Stimulated activated CD4-positive, alpha-beta T cell treated with anti-CD3 and anti-CD28 coated beads, Interleukin-4, amount 100 ng/mL, for 1 hour (primary cell): Measurements from ENCODE around the gene MAGEB17.

Experiments used
- DNase-seq: peaks from one replicate; pipeline ENCODE4 v3.0.0-alpha.2; 2020

Gene MAGEB17

GRCh38 chrX:16212436-16212835 is 45.2 kb downstream of the MAGEB17 start:
- no peak for DNase-seq

DNA sequence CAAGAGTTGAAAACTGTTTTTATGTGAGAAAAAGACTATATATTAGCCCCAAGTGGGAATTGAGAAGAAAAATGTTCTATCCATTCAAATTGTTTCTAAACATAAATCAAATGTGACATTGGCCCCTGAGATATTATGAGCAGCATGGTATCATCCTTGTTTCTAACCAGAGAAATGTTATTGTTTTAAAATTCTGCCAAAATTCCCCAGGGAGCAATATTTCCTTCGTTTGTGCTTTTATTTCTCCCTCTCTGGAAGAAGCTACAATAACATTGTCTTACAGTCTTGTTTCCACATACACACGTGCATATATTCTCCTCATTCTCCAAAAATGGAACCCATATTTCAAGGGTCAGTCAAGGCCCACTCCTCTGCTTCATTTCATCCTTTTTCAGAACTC is 46.7 kb downstream of the MAGEB17 start:
- no peak for DNase-seq

DNA sequence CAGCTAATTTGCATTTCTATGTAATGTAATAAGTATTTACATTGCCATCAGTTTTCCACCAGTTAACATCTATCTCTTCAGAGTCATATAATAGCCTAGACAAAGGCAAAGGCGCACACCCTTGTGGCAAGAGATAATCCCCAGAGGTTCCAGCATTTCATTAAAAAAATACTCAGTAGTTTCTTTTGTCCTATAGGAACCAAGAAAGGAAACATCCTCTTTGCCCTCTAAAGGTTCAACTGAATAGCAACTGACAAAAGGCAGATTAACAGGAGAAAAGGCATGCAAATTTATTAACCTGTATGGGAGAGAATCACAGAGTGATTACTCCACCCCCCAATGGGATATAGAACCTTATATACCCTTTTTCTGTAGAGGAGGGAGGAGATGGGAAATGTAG is 48.4 kb downstream of the MAGEB17 start:
- DNase-seq, result no peak
